ENCODE results near the gene ZKSCAN1.

DNA sequence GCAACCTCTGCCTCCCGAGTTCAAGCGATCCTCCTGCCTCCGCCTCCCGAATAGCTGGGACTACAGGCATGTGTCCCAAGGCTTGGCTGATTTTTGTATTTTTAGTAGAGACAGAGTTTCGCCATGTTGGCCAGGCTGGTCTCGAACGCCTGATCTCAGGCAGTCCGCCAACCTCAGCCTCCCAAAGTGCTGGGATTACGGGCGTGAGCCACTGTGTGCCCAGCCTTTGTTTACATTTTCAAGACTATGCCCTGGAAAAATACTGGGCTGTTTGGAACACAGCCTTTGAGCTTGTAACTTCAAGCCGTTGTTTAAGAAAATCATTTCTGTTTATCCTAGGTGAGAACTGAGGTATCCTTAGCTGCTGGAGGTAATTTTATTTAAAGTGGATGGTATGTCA lies 1.9 kb downstream of the ZKSCAN1 start:
- TF ChIP-seq, protein P1, sequence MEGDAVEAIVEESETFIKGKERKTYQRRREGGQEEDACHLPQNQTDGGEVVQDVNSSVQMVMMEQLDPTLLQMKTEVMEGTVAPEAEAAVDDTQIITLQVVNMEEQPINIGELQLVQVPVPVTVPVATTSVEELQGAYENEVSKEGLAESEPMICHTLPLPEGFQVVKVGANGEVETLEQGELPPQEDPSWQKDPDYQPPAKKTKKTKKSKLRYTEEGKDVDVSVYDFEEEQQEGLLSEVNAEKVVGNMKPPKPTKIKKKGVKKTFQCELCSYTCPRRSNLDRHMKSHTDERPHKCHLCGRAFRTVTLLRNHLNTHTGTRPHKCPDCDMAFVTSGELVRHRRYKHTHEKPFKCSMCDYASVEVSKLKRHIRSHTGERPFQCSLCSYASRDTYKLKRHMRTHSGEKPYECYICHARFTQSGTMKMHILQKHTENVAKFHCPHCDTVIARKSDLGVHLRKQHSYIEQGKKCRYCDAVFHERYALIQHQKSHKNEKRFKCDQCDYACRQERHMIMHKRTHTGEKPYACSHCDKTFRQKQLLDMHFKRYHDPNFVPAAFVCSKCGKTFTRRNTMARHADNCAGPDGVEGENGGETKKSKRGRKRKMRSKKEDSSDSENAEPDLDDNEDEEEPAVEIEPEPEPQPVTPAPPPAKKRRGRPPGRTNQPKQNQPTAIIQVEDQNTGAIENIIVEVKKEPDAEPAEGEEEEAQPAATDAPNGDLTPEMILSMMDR (IDR thresholded peaks at IDR 0.05; ENCODE audit: low read depth, low read length) = no peak
- TF ChIP-seq POLR2A (IDR thresholded peaks at IDR 0.05; ENCODE audit: extremely low read depth, insufficient read length) = no peak
- TF ChIP-seq, protein P2, sequence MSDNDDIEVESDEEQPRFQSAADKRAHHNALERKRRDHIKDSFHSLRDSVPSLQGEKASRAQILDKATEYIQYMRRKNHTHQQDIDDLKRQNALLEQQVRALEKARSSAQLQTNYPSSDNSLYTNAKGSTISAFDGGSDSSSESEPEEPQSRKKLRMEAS (IDR thresholded peaks at IDR 0.05; ENCODE audit: low read depth, low read length) = no peak

All from NB4 (cell line).